ENCODE results near the gene CARS2.

CARS2 gene

GRCh38 chr13:110666255-110666533 lies 39.7 kb downstream of the CARS2 start:
- Histone ChIP-seq H3K4me3 (IDR thresholded peaks at IDR 0.05; ENCODE audit: insufficient read depth, low read depth, low read length) (no peak overlapping the region), H3K79me2 (ENCODE audit: insufficient read depth, low read depth) (no peaks in the 10 kb centered on the region), H4K20me1 (ENCODE audit: insufficient read depth) (no peaks in the 10 kb centered on the region), H3K9ac (no peak overlapping the region), H3K4me2 (no peak overlapping the region), H3K4me1 (ENCODE audit: low read depth, poor library complexity, severe bottlenecking) (no peaks in the 10 kb centered on the region), H3K36me3 (ENCODE audit: insufficient read depth) (no peaks in the 10 kb centered on the region), H2AFZ (ENCODE audit: low read depth) (no peak overlapping the region), H3K27ac (no peak overlapping the region), H3K27me3 (ENCODE audit: insufficient read depth, low read depth) (no peaks in the 10 kb centered on the region)
- TF ChIP-seq, protein P1, sequence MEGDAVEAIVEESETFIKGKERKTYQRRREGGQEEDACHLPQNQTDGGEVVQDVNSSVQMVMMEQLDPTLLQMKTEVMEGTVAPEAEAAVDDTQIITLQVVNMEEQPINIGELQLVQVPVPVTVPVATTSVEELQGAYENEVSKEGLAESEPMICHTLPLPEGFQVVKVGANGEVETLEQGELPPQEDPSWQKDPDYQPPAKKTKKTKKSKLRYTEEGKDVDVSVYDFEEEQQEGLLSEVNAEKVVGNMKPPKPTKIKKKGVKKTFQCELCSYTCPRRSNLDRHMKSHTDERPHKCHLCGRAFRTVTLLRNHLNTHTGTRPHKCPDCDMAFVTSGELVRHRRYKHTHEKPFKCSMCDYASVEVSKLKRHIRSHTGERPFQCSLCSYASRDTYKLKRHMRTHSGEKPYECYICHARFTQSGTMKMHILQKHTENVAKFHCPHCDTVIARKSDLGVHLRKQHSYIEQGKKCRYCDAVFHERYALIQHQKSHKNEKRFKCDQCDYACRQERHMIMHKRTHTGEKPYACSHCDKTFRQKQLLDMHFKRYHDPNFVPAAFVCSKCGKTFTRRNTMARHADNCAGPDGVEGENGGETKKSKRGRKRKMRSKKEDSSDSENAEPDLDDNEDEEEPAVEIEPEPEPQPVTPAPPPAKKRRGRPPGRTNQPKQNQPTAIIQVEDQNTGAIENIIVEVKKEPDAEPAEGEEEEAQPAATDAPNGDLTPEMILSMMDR (conservative IDR thresholded peaks at IDR 0.05; ENCODE audit: low read depth, low read length) = no peak

GRCh38 chr13:110665491-110666254 lies 40.2 kb downstream of the CARS2 start:
- Histone ChIP-seq H3K27ac (no peak overlapping the region), H3K79me2 (ENCODE audit: insufficient read depth, low read depth) (no peaks in the 10 kb centered on the region), H2AFZ (ENCODE audit: low read depth) (no peak overlapping the region), H3K9ac (no peak overlapping the region), H3K4me1 (ENCODE audit: low read depth, poor library complexity, severe bottlenecking) (no peaks in the 10 kb centered on the region), H4K20me1 (ENCODE audit: insufficient read depth) (no peaks in the 10 kb centered on the region), H3K36me3 (ENCODE audit: insufficient read depth) (no peaks in the 10 kb centered on the region), H3K4me2 (no peak overlapping the region), H3K27me3 (ENCODE audit: insufficient read depth, low read depth) (no peaks in the 10 kb centered on the region), H3K4me3 (IDR thresholded peaks at IDR 0.05; ENCODE audit: insufficient read depth, low read depth, low read length) (no peak overlapping the region)
- TF ChIP-seq, protein P1 (conservative IDR thresholded peaks at IDR 0.05; ENCODE audit: low read depth, low read length) = no peak

DNA sequence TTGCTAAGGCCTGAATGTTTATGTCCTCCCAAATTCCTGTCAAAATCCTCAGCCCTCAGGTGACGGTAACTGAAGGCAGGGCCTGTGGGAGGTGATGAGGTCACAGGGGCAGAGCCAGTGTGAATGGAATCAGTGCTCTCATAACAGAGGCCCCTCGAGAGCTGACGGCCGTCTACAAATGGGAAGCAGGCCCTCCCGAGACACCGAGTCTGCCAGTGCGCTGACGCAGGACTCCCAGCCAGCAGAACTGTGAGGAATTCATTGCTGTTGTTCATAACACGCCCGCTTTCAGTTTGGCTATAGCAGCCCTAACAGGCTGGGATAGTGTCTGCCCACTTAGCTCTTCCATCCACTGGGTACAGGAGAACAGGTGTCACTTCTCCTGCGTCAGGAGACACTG lies 41.2 kb downstream of the CARS2 start:
- no peaks in the 10 kb centered on the region for H3K79me2 ChIP-seq (ENCODE audit: insufficient read depth, low read depth)
- no peak overlapping the region for H3K27ac ChIP-seq
- H3K9ac ChIP-seq = no peak overlapping the region
- H3K4me3 ChIP-seq (IDR thresholded peaks at IDR 0.05; ENCODE audit: insufficient read depth, low read depth, low read length) = no peak overlapping the region
- TF ChIP-seq, protein P1 (conservative IDR thresholded peaks at IDR 0.05; ENCODE audit: low read depth, low read length) = no peak
- no peaks in the 10 kb centered on the region for H4K20me1 ChIP-seq (ENCODE audit: insufficient read depth)
- H3K4me2 ChIP-seq = no peak overlapping the region
- H3K36me3 ChIP-seq (ENCODE audit: insufficient read depth) = no peaks in the 10 kb centered on the region
- no peak overlapping the region for H2AFZ ChIP-seq (ENCODE audit: low read depth)
- no peaks in the 10 kb centered on the region for H3K27me3 ChIP-seq (ENCODE audit: insufficient read depth, low read depth)
- H3K4me1 ChIP-seq (ENCODE audit: low read depth, poor library complexity, severe bottlenecking) = no peaks in the 10 kb centered on the region

GRCh38 chr13:110664041-110664440 lies 41.9 kb downstream of the CARS2 start:
- no peaks in the 10 kb centered on the region for H3K4me1 ChIP-seq (ENCODE audit: low read depth, poor library complexity, severe bottlenecking)
- H3K79me2 ChIP-seq (ENCODE audit: insufficient read depth, low read depth) = no peaks in the 10 kb centered on the region
- H3K4me2 ChIP-seq = no peak overlapping the region
- H3K36me3 ChIP-seq (ENCODE audit: insufficient read depth) = no peaks in the 10 kb centered on the region
- H3K27me3 ChIP-seq (ENCODE audit: insufficient read depth, low read depth) = no peaks in the 10 kb centered on the region
- TF ChIP-seq, protein P1 (conservative IDR thresholded peaks at IDR 0.05; ENCODE audit: low read depth, low read length) = no peak
- H3K9ac ChIP-seq = no peak overlapping the region
- no peak overlapping the region for H3K27ac ChIP-seq
- H2AFZ ChIP-seq (ENCODE audit: low read depth) = no peak overlapping the region
- H4K20me1 ChIP-seq (ENCODE audit: insufficient read depth) = no peaks in the 10 kb centered on the region
- no peak overlapping the region for H3K4me3 ChIP-seq (IDR thresholded peaks at IDR 0.05; ENCODE audit: insufficient read depth, low read depth, low read length)

Data from KMS-11 (cell line).